Testis (tissue), 3 donors: ENCODE results near the gene E2F7. TPM values are rescaled to one million over a fixed set of nuclear protein-coding genes. Genes with fewer than 3 reads are reported as not detected.
"Not testable (repeated sequence)": the region's sequence is repeated elsewhere in the genome, so short reads cannot be mapped to it uniquely, and the experiment has no call there.

Experiments used
- DNase-seq: peaks from one replicate; pipeline ENCODE4 v3.0.0-alpha.2; 2019
- H3K27ac ChIP-seq, 2 donors: fragments of 200-600 bp; sonication (generic); one replicate each; pipeline ENCODE4 v1.5.1; 2019
- H3K27me3 ChIP-seq: fragments of 200-600 bp; sonication (generic); one replicate; pipeline ENCODE4 v1.5.1; 2019
- H3K36me3 ChIP-seq: fragments of 200-600 bp; sonication (generic); one replicate; pipeline ENCODE4 v1.5.1; 2017; ENCODE audit warnings: low read depth; ENCODE audit errors: missing control alignments
- H3K4me1 ChIP-seq: fragments of 200-600 bp; sonication (generic); one replicate; pipeline ENCODE4 v1.5.1; 2019
- H3K4me3 ChIP-seq, 2 donors: fragments of 200-600 bp; sonication (generic); one replicate each; pipeline ENCODE4 v1.5.1; 2017 to 2019
- H3K9me3 ChIP-seq: fragments of 200-600 bp; sonication (generic); one replicate; pipeline ENCODE4 v1.5.1; 2017
- POLR2A ChIP-seq: fragments of 450-650 bp; IDR thresholded peaks from one replicate; pipeline ENCODE4 v1.6.1; 2017; ENCODE audit warnings: antibody characterized with exemption, mild to moderate bottlenecking, moderate library complexity
- WGBS, 2 donors: methylation state at CpG; one replicate each; pipeline ENCODE4 v1.1.5; 2018; 5-methylcytosine and 5-hydroxymethylcytosine counted together
- intact Hi-C: fragments of 100-400 bp; cut with DNase I; formaldehyde crosslinking; loops from one replicate; pipeline ENCODE4 v1.15.1; 2023; ENCODE audit warnings: low total_unique reads
- polyA plus RNA-seq: library from polyadenylated mRNA; stranded (reverse); fragments of 350-450 nt; fragmentation: Illumina TruSeq; extraction: RNeasy Lipid Tissue Mini Kit (QIAGEN cat#74804); gene quantifications from one replicate; pipeline ENCODE4 v1.2.3, GENCODE V29; 2014; ENCODE audit warnings: low read depth, low replicate concordance; ENCODE audit not compliant: insufficient read depth
- total RNA-seq, 2 donors: library from RNA; depleted of rRNA; stranded (reverse); fragments of >200 nt; gene quantifications; one replicate each; pipeline ENCODE4 v1.2.3, GENCODE V29; 2016
- TF ChIP-seq, protein P1 (sequence below), 3 experiments: fragments of 450-650 bp in 2 of 3; fragments of 200-600 bp in 1 of 3; sonication (generic) in 1 of 3; IDR thresholded peaks; one replicate each; pipeline ENCODE4 v1.5.1; 2016 to 2019; ENCODE audit warnings: antibody characterized with exemption in 3 of 3, mild to moderate bottlenecking in 2 of 3, moderate library complexity in 1 of 3

E2F7 gene
- total and polyA plus RNA-seq, 3 donors from 2014 or later, result 1.9 to 4.2 (median 3.5) TPM

DNA sequence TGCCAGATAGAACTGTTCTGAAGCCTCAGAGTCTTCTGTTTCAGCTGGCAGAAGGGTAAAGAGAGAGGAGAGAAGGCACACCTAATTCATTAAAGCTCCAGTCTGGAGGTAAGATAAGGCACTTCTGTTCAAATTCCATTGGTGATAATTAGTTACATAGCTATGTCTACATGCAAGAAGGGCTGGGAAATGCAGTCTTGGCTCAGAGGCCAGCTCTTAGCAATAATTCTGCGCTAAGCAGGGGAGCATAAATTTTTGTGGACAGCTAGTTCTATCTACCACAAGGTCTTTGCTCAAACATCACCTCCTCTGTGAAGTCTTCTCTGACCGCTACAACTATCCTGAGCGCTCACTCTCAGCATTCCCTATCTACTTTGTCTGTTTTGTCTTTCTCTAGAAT lies 14.3 kb upstream of the E2F7 start:
- no peak for DNase-seq
- Histone ChIP-seq H3K9me3 (no peaks in the 10 kb centered on the region), H3K27ac (no peak overlapping the region), H3K27me3 (no peaks in the 10 kb centered on the region), H3K4me1 (no peaks in the 10 kb centered on the region), H3K4me3 (no peak overlapping the region), H3K36me3 (no peaks in the 10 kb centered on the region)
- WGBS, 2 donors, result 68 to 81% methylated on average over 3 of the region's 3 CpGs
- no peak for TF ChIP-seq POLR2A
- TF ChIP-seq, protein P1, sequence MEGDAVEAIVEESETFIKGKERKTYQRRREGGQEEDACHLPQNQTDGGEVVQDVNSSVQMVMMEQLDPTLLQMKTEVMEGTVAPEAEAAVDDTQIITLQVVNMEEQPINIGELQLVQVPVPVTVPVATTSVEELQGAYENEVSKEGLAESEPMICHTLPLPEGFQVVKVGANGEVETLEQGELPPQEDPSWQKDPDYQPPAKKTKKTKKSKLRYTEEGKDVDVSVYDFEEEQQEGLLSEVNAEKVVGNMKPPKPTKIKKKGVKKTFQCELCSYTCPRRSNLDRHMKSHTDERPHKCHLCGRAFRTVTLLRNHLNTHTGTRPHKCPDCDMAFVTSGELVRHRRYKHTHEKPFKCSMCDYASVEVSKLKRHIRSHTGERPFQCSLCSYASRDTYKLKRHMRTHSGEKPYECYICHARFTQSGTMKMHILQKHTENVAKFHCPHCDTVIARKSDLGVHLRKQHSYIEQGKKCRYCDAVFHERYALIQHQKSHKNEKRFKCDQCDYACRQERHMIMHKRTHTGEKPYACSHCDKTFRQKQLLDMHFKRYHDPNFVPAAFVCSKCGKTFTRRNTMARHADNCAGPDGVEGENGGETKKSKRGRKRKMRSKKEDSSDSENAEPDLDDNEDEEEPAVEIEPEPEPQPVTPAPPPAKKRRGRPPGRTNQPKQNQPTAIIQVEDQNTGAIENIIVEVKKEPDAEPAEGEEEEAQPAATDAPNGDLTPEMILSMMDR (IDR thresholded peaks at IDR 0.05), result no peak
- intact Hi-C loops, result no loop called here

DNA sequence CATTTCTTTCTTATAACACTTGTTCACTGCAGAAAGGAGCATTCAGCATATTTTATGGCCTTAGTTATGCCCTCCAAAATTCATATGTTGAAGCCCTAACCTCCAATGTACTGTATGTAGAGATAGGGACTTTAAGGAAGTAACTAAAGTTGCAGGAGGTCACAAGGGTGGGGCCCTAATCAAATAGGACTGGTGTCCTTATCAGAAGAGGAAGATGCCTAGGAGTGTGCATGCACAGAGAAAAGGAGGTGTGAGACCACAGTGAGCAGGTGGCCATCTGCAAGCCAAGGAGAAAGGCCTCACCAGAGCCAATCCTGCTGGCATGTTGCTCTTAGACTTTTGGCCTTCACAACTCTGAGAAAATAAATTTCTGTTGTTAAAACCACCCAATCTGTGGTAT lies 12.9 kb upstream of the E2F7 start:
- Histone ChIP-seq H3K9me3 (no peaks in the 10 kb centered on the region), H3K27me3 (no peaks in the 10 kb centered on the region), H3K27ac (no peak overlapping the region), H3K4me1 (no peaks in the 10 kb centered on the region), H3K4me3 (no peak overlapping the region), H3K36me3 (no peaks in the 10 kb centered on the region)
- no peak for DNase-seq
- TF ChIP-seq POLR2A, result no peak
- TF ChIP-seq, protein P1 (IDR thresholded peaks at IDR 0.05), result no peak
- intact Hi-C loops, result no loop called here

DNA sequence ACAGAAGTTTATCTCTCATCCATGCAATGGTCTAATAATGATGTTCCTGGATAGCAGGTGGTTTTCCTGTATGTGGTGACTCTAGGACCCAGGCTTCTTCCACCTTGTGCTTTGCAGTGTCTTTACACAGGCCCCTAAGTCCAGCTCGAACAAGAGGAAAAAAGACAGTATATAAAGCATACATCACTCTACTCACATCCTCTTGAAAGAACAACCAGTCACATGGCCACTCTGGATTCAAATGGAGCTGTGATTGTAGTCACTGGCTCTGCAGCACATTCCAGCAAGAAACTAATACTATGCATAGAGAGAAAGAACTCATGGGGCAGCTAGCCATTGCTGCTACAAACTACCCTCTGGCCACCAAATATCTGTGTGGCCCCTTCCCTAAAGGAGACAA lies 11.5 kb upstream of the E2F7 start:
- H3K36me3 ChIP-seq, result no peaks in the 10 kb centered on the region
- no peaks in the 10 kb centered on the region for H3K27me3 ChIP-seq
- no peaks in the 10 kb centered on the region for H3K9me3 ChIP-seq
- no peak for DNase-seq
- 75 to 82% methylated on average over 1 of the region's 1 CpG for WGBS, 2 donors
- H3K4me3 ChIP-seq, result no peak overlapping the region
- H3K27ac ChIP-seq, result no peak overlapping the region
- no peaks in the 10 kb centered on the region for H3K4me1 ChIP-seq
- intact Hi-C loops, result no loop called here
- TF ChIP-seq, protein P1 (IDR thresholded peaks at IDR 0.05), result no peak

DNA sequence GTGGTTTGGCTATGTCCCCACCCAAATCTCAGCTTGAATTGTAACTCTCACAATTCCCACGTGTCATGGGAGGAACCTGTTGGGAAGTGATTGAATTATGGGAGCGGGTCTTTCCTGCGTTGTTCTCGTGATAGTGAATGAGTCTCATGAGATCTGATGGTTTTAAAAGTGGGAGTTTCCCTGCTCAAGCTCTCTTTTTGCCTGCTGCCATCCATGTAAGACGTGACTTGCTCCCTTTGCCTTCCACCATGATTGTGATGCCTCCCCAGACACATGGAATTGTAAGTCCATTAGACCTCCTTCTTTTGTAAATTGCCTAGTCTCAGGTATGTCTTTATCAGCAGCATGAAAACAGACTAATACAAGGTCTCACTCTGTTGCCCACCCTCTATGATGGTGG lies 8.5 kb upstream of the E2F7 start:
- 78 to 95% methylated on average over 5 of the region's 5 CpGs for WGBS, 2 donors
- H3K4me1 ChIP-seq, H3K4me3 ChIP-seq, DNase-seq, intact Hi-C loops, H3K27me3 ChIP-seq, H3K27ac ChIP-seq, H3K9me3 ChIP-seq, H3K36me3 ChIP-seq: not testable (repeated sequence)

DNA sequence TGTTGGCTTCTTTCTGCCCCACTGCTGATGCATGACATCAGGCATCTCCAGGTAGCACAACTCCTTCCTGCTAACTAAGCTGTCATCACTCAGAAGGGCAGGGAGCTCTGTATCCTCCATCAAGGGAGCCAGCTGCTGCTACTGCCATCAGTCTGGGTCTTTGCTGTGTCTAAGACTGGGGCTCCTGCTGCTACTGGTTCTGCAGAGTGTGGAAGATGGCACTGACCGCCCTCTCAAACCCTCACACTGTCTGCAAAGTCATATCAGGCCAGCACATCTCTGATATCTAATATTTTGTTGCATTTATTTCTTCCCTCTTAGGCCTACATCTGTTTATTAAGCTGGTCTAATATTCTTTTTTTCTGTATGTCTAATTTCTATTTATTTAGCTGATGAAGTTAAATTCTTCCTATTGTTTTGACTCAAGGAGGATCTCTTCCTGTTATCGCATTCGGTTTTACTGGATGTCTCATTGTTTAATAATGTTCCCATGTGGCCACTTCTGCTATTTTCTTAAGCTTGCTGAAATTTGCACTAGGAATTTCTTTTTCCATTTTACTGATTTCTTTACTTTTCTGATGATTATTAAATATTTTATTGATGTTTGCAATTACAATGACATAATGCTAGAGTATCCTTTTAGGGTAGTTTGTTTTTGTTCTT lies 7.6 kb upstream of the E2F7 start:
- TF ChIP-seq, protein P1 (IDR thresholded peaks at IDR 0.05), result no peak
- TF ChIP-seq POLR2A, result no peak
- intact Hi-C loops, result no loop called here
- Histone ChIP-seq H3K27me3 (no peaks in the 10 kb centered on the region), H3K4me3 (no peak overlapping the region), H3K27ac (no peak overlapping the region), H3K36me3 (no peaks in the 10 kb centered on the region), H3K4me1 (no peaks in the 10 kb centered on the region), H3K9me3 (no peaks in the 10 kb centered on the region)
- no peak for DNase-seq
- WGBS, 2 donors, result 81 to 92% methylated on average over 3 of the region's 3 CpGs
